ENCODE results near the gene SEC31B.

Gene SEC31B

DNA sequence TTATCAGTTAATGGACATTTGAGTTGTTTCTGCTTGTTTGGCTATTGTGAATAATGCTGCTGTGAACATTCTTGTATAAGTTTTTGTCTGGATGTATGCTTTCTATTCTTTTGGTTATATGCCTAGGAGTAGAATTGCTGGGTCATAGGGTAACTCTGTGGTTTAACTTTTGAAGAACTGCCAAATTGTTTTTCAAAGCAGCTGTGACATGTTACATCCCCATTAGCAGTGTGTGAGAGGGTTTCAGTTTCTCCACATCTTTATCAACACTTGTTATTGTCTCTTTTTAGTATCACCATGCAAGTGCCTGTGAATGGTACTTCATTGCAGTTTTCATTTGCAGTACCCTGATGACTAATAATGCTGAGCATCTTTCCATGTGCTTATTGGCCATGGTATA, 12.1 kb upstream of the SEC31B start:
- H3K4me3 ChIP-seq (ENCODE audit: control insufficient read depth, low read depth, low read length), result no peak overlapping the region
- no peak for DNase-seq (ENCODE audit: low read depth)
- TF ChIP-seq, protein P1, sequence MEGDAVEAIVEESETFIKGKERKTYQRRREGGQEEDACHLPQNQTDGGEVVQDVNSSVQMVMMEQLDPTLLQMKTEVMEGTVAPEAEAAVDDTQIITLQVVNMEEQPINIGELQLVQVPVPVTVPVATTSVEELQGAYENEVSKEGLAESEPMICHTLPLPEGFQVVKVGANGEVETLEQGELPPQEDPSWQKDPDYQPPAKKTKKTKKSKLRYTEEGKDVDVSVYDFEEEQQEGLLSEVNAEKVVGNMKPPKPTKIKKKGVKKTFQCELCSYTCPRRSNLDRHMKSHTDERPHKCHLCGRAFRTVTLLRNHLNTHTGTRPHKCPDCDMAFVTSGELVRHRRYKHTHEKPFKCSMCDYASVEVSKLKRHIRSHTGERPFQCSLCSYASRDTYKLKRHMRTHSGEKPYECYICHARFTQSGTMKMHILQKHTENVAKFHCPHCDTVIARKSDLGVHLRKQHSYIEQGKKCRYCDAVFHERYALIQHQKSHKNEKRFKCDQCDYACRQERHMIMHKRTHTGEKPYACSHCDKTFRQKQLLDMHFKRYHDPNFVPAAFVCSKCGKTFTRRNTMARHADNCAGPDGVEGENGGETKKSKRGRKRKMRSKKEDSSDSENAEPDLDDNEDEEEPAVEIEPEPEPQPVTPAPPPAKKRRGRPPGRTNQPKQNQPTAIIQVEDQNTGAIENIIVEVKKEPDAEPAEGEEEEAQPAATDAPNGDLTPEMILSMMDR (IDR thresholded peaks at IDR 0.05; ENCODE audit: control insufficient read depth, insufficient read depth, low read depth, low read length, missing control alignments), result no peak

DNA sequence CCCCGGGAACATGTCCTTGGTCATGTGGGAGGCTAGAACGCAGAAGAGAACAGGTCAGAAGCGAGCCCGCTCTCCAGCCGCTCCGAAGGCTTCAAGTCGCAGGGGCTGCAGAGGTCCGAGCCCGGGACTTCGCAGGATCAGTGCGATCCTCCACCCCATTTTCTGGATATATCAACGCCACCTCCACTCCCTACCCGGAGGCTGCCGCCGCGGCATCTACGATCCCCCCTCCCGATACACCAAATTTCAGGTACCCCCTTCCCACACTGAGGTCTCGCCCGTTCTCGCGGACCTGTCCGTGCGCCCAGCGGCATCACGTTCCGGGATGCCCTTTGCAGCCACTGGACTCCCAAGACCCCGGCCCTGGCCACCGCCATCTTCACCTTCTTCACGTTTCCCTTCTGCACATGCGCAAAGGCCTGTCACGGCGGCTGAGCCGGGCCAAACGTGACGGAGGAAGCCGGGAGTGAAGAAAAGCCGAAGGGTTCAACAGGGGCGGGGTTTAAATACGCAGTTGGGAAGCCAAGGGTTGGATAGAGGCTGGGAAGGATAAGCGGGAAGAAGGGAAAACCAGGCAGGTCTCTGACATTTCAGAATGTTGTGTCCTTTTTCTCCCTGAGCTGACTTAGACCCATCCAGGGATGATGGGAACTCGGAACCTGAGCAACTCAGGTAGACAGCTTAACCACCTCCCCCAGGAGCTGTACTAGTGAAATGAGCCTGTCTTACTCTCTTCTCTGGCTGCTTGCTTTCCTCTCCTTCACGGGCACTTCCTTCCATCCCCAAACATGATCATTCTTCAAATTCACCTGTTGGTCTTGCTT, 10.0 kb upstream of the SEC31B start, which contains the start of gene NDUFB8:
Gene NDUFB8, minus strand, starts transcription at position 397 of the 824 bp plus-strand sequence. Its CDS starts 20 bp downstream, at position 377.
- peak; percentile 33 for DNase-seq (ENCODE audit: low read depth)
- TF ChIP-seq, protein P1 (IDR thresholded peaks at IDR 0.05; ENCODE audit: control insufficient read depth, insufficient read depth, low read depth, low read length, missing control alignments), result no peak
- H3K4me3 ChIP-seq (ENCODE audit: control insufficient read depth, low read depth, low read length), result peak within 1 kb of the TSS; percentile 84

DNA sequence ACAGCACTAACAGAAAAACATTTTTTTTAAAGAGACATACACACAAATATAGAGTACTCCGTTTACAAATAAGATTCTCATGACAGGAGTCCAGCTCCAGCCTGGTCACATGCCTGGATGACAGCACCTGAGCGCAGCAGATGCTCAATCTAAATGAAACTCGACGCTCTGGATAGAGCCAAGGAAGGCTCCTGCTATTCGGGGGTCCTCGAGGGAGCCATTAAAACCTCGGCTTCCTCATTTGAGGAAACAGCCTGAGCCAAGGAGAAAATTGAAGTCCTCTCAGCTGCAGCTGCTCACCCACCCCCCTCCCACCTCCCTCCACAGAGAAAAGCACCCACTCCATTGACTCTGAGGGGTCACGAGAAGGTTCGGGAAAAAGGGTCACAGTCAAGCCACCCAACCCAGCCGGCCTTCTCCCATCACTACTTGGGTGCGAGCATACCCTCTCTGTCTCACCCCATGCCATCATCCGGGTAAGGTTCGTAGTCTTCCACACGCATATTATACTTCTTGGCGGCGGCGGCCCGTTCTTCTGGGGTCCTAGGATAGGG, 9.3 kb upstream of the SEC31B start:
- TF ChIP-seq, protein P1 (IDR thresholded peaks at IDR 0.05; ENCODE audit: control insufficient read depth, insufficient read depth, low read depth, low read length, missing control alignments), result no peak
- DNase-seq (ENCODE audit: low read depth), result no peak
- peak overlapping the region; percentile 84 for H3K4me3 ChIP-seq (ENCODE audit: control insufficient read depth, low read depth, low read length)

DNA sequence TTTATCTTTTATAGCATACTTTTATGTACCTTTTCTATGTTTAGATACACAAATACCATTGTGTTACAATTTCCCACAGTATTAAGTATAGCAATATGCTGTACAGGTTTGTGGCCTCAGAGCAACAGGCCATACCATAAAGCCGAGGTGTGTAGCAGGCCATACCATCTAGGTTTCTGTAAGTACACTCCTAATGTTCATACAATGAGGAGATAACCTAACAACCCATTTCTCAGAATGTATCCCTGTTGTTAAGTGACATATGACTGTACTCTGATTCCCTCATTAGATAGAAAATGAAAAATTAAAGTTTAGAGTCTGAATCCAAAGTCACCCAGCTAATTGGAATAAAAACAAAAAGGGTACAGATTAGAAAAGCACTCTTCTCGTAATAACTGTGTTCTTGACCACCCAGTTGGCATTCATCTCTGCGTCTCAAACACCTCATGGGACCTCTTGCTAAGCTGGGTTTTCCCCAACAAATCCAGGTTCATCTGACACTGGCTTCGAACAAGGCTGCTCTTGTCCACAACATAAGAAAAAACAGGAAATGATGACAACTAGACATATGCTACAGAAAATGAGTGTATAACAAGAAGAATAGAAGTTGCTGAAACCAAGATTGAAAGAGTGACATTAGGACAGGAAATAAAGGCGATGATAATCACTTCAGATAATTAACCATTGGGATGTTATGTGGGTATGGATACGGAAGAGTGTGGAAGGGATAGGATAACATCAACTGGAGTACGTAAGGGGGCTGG, 8.6 kb upstream of the SEC31B start:
- peak overlapping the region; percentile 84 for H3K4me3 ChIP-seq (ENCODE audit: control insufficient read depth, low read depth, low read length)
- DNase-seq (ENCODE audit: low read depth), result no peak
- TF ChIP-seq, protein P1 (IDR thresholded peaks at IDR 0.05; ENCODE audit: control insufficient read depth, insufficient read depth, low read depth, low read length, missing control alignments), result no peak

DNA sequence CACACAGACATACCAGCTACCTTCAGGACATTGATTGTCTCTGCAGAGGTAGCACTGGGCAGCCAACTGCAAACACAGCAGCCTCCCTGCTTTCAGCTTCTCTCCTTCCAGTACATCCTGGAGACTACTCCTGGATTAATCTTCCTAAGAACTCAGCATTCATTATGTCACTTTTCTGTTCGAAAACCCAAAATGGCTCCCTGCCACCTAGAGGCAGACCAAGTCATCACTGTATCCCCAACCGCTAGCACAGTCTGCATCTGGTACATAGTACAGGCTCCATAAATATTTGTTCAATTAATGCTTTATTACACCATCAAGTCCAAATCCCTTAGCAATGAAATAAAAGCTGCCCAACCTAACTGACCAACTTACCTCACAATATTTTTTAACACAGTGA, 5.0 kb upstream of the SEC31B start:
- no peak overlapping the region for H3K4me3 ChIP-seq (ENCODE audit: control insufficient read depth, low read depth, low read length)
- no peak for DNase-seq (ENCODE audit: low read depth)
- TF ChIP-seq, protein P1 (IDR thresholded peaks at IDR 0.05; ENCODE audit: control insufficient read depth, insufficient read depth, low read depth, low read length, missing control alignments), result no peak

DNA sequence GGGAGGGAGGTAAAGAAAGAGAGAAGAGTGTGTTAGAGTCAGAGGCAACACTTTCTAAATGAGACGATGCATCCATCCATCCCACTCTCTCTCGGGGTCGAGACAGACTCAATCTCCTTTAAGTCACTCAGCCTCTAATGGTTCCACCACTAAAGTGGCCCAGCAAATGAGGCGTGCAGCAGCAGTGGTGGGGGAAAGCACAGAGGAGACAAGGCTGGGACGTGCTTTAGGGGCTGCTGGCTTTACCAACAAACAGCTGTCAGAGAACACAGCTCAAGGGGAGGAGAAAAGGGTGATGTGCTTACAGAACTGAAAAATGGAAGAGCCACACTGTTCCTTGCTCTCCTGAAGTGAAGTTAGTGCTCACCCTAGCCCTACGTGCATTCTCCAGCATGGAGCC, 4.5 kb upstream of the SEC31B start:
- DNase-seq (ENCODE audit: low read depth), result no peak
- no peak overlapping the region for H3K4me3 ChIP-seq (ENCODE audit: control insufficient read depth, low read depth, low read length)
- TF ChIP-seq, protein P1 (IDR thresholded peaks at IDR 0.05; ENCODE audit: control insufficient read depth, insufficient read depth, low read depth, low read length, missing control alignments), result no peak
